ENCODE measurements around the gene ADAMTS12.

ADAMTS12 gene

GRCh38 chr5:33852837-33853236, 39.0 kb downstream of the ADAMTS12 start:
- ChIA-PET CTCF (interaction anchor here (0.8 kb wide), 1 partner anchor 82 kb away, joined by 3 read pairs; no protein-coding TSS in a partner anchor), POLR2A (ENCODE audit: low non-redundant PET) (no interaction called here)
- no peak overlapping the region for H3K27ac ChIP-seq
- no peak for TF ChIP-seq CTCF (conservative IDR thresholded peaks at IDR 0.05; ENCODE audit: low read depth)
- no peak for DNase-seq (ENCODE audit: low spot score)

GRCh38 chr5:33852319-33852718, 39.5 kb downstream of the ADAMTS12 start:
- ChIA-PET CTCF (no interaction called here), POLR2A (ENCODE audit: low non-redundant PET) (no interaction called here)
- DNase-seq (ENCODE audit: low spot score) = no peak
- no peak overlapping the region for H3K27ac ChIP-seq
- TF ChIP-seq CTCF (conservative IDR thresholded peaks at IDR 0.05; ENCODE audit: low read depth) = no peak

- TF ChIP-seq CTCF (conservative IDR thresholded peaks at IDR 0.05; ENCODE audit: low read depth) = no peak
- ChIA-PET POLR2A (ENCODE audit: low non-redundant PET) (no interaction called here), CTCF (no interaction called here)
- DNase-seq (ENCODE audit: low spot score) = no peak
- H3K27ac ChIP-seq = no peak overlapping the region
Measured at GRCh38 chr5:33850100-33850594, 41.6 kb downstream of the ADAMTS12 start.

- ChIA-PET CTCF (interaction anchor here (0.5 kb wide), 1 partner anchor 507 kb away, joined by 3 read pairs; no protein-coding TSS in a partner anchor), POLR2A (ENCODE audit: low non-redundant PET) (no interaction called here)
- no peak overlapping the region for H3K27ac ChIP-seq
- no peak for DNase-seq (ENCODE audit: low spot score)
- TF ChIP-seq CTCF (conservative IDR thresholded peaks at IDR 0.05; ENCODE audit: low read depth) = no peak
Measured at GRCh38 chr5:33848554-33848953, 43.2 kb downstream of the ADAMTS12 start.

GRCh38 chr5:33846851-33847250, 44.9 kb downstream of the ADAMTS12 start:
- CTCF ChIA-PET = interaction anchor here (0.6 kb wide), 1 partner anchor 11 kb away, joined by 4 read pairs; no protein-coding TSS in a partner anchor
- TF ChIP-seq CTCF (conservative IDR thresholded peaks at IDR 0.05; ENCODE audit: low read depth) = no peak
- POLR2A ChIA-PET (ENCODE audit: low non-redundant PET) = no interaction called here

DNA sequence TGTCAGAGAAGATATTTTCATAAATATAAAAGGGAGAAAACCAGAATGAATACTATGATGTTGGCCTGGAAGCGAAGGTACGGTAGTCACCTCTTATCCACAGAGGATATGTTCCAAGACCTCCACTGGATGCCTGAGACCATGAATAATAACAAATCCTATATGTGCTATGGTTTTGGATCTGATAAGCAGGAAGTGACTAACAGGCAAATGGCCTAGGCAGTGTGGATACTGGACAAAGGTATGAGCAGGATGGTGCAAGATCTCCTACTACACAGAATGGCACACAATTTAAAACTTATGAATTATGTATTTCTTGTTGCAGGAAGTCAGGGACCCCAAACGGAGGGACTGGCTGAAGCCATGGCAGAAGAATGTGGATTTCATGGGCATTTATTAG, 48.2 kb downstream of the ADAMTS12 start:
- TF ChIP-seq CTCF (conservative IDR thresholded peaks at IDR 0.05; ENCODE audit: low read depth) = no peak
- POLR2A ChIA-PET (ENCODE audit: low non-redundant PET) = no interaction called here
- H3K27ac ChIP-seq = no peak overlapping the region
- no peak for DNase-seq (ENCODE audit: low spot score)
- CTCF ChIA-PET = no interaction called here

More at GRCh38 chr5:33846851-33847250, 44.9 kb downstream of the ADAMTS12 start:
- no peak for DNase-seq (ENCODE audit: low spot score)
- H3K27ac ChIP-seq = no peak overlapping the region
